Subcutaneous abdominal adipose tissue (tissue), 5 donors: Measurements from ENCODE around the gene PLEKHG4B.
"Not testable (repeated sequence)": the region's sequence is repeated elsewhere in the genome, so short reads cannot be mapped to it uniquely, and the experiment has no call there.

Experiments
- H3K27ac ChIP-seq: one replicate; pipeline ENCODE4 v1.7.0; 2013; ENCODE audit warnings: low read depth, mild to moderate bottlenecking, inconsistent platforms, low read length, moderate library complexity
- H3K27me3 ChIP-seq, 5 donors: one replicate each; pipeline ENCODE4 v1.7.0; 2013; ENCODE audit warnings: low read length in 5 of 5, inconsistent platforms in 1 of 5; ENCODE audit not compliant: control insufficient read depth in 5 of 5, insufficient read depth in 4 of 5
- H3K36me3 ChIP-seq, 5 donors: one replicate each; pipeline ENCODE4 v1.7.0; 2013; ENCODE audit warnings: low read length in 5 of 5; ENCODE audit not compliant: control insufficient read depth in 5 of 5, insufficient read depth in 5 of 5
- H3K4me1 ChIP-seq, 5 donors: one replicate each; pipeline ENCODE4 v1.7.0; 2013; ENCODE audit warnings: low read length in 5 of 5, mild to moderate bottlenecking in 3 of 5, moderate library complexity in 1 of 5; ENCODE audit not compliant: control insufficient read depth in 5 of 5, insufficient read depth in 5 of 5
- H3K4me3 ChIP-seq, 5 donors: one replicate each; pipeline ENCODE4 v1.7.0; 2013; ENCODE audit warnings: low read length in 5 of 5, low read depth in 1 of 5
- H3K9ac ChIP-seq, 5 donors: one replicate each; pipeline ENCODE4 v1.7.0; 2013; ENCODE audit warnings: low read length in 5 of 5, mild to moderate bottlenecking in 4 of 5, moderate library complexity in 3 of 5
- H3K9me3 ChIP-seq, 5 donors: one replicate each; pipeline ENCODE4 v1.7.0; 2013; ENCODE audit warnings: low read length in 5 of 5; ENCODE audit not compliant: control insufficient read depth in 5 of 5
- donor health status: healthy.
- donor health status: healthy.
- donor health status: healthy.
- donor health status: healthy.
- donor health status: healthy.

PLEKHG4B gene

DNA sequence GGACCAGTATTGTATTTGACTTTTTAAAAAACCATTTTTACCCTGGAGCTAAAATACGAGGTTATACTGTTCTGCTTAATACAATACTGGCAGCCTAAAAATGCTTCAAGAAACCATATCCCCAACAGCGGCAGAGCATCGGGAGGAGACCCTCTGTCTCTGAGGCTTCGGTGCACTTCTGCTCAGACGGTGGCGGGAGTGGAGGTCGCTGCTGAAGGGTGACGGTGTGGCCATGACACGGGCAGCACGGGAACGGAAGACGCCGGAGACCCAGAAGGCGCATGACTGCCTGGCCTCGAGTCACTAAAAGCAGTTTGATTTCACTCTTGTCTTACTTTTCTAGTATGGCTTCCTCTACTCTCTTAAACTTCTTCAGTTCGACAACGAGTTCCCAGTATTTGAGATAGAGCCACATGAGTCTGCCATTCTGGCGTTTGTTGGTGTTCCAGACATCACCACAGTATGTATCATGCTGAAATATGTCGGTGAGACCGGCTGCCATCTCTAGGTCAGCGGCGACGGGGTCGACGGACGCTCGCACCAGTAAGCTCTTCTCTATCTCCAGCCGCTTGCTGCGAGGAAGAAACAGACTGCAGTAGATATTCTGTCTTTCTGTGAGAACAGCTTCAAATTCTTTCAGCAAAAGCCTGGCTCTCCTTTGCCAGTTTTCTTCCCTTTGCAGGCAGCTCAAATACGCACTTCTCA is 113.2 kb downstream of the PLEKHG4B start:
- Histone ChIP-seq H3K36me3 (peaks cover 5 to 35% (median 33%) of the 10 kb centered on the region in 5 donors), H3K4me3 (no peak overlapping the region), H3K27me3 (no peaks in the 10 kb centered on the region), H3K4me1 (peaks cover 0 to 13% (median 7%) of the 10 kb centered on the region in 5 donors), H3K27ac (no peak overlapping the region), H3K9ac (no peak overlapping the region), H3K9me3 (no peaks in the 10 kb centered on the region)

DNA sequence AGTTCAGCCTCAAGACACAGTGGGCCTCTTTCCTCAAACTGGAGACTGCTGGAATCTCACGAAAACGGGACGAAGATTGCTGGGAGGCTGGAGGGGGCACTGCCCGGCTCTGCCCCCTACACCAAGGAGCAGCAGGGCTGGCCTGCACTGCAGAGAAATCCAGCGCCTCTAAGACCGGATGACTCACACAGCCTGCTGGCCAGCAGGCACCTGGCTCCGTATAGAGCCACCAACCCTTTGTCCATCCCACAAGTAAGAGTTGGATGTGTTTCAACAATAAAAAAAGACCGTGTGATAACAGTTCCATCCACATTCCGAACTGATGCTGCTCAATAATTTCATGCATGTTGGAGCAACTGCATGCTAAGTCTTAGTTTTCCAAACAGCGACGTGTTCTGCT is 114.4 kb downstream of the PLEKHG4B start:
- Histone ChIP-seq H3K36me3 (peaks cover 5 to 35% (median 33%) of the 10 kb centered on the region in 5 donors), H3K4me1 (peaks cover 0 to 13% (median 7%) of the 10 kb centered on the region in 5 donors), H3K9ac (no peak overlapping the region), H3K27ac (no peak overlapping the region), H3K27me3 (no peaks in the 10 kb centered on the region), H3K4me3 (no peak overlapping the region), H3K9me3 (no peaks in the 10 kb centered on the region)

DNA sequence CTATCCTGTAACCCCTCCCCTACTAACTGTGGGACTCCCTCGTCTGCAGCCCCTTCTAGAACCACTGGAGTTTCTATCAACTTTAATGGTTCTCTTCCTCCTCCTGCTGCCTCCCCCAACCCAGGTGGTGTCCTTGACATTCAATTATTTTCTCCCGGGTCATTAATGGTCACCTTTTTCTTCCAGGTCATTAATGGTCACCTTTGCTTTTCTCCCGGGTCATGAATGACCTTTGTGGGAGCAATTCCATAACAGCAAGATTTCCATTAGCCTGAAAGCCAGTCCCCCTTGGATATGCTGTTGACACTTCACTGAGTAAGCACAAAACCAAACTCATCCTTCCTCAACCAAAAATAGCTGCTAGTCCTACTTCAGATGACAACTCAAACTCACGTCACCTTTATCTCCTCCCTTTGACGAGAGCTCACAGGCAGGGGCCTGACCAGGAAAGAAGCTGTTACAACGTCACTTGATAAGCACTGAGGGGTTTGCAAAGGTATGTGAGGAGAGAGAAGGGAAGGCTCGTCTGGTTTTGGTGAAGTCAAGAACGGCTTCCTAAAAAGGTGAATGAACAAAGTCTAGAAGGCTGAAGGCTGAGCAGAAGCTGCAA is 115.1 kb downstream of the PLEKHG4B start:
- H3K9me3 ChIP-seq: no peaks in the 10 kb centered on the region
- H3K4me1 ChIP-seq: peaks cover 0 to 13% (median 7%) of the 10 kb centered on the region in 5 donors
- no peak overlapping the region for H3K27ac ChIP-seq
- no peak overlapping the region for H3K9ac ChIP-seq
- no peaks in the 10 kb centered on the region for H3K27me3 ChIP-seq
- H3K4me3 ChIP-seq: no peak overlapping the region
- H3K36me3 ChIP-seq: peaks cover 5 to 35% (median 33%) of the 10 kb centered on the region in 5 donors

DNA sequence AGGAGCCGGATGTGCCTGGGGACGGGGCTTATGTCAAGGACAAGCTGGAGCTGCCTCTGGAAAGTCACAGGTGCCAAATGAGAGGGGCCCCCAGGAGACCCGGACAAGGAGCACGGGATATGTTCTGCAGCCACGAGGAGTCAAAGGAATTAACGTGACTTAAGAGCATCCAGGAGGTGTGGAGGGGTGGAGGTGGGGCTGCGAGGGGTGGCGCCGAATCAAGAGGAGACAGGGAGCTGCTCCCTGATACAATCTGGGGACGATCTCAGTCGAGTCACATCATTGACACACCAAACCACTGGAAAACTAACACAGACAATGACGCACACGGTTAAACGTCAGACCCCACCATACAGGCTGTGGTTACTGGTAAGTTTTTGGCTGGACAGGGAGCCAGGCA is 115.6 kb downstream of the PLEKHG4B start:
- Histone ChIP-seq H3K4me1 (peaks cover 0 to 13% (median 7%) of the 10 kb centered on the region in 5 donors), H3K9ac (no peak overlapping the region), H3K27me3 (no peaks in the 10 kb centered on the region), H3K36me3 (peaks cover 5 to 35% (median 33%) of the 10 kb centered on the region in 5 donors), H3K4me3 (no peak overlapping the region), H3K27ac (no peak overlapping the region), H3K9me3 (no peaks in the 10 kb centered on the region)

DNA sequence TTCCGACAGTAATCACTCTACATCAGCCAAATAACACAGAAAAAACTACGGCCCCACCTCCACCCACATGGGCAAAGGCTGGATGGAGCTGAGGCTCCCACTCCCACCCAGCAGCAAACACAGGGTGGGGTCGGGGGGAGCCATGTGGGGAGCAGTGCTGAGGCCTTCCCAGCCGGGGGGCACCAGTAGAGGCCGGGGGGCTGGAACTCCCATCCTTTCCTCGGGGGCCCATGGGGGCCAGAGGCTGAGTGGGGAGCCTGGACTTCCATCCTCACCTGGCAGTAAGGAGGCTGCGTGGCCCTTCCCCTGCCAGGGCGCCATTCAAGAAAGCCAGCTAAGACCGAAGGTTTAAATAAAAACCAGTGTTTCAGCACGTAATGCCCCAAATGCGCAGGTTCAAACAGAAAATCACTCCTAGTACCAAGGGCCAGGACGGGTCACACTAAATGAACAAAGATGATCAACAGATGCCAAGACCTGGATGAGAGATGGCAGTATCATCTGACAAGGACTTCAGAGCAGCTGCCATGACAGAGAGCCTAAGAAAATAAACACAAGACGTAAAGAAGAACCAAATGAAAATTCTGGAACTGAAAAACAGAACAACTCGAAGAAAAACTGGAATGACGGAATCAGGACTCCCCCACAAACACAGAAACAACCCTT is 116.6 kb downstream of the PLEKHG4B start:
- H3K9me3 ChIP-seq: no peaks in the 10 kb centered on the region
- no peak overlapping the region for H3K27ac ChIP-seq
- no peak overlapping the region for H3K4me3 ChIP-seq
- H3K27me3 ChIP-seq: no peaks in the 10 kb centered on the region
- no peak overlapping the region for H3K9ac ChIP-seq
- peaks cover 5 to 33% (median 28%) of the 10 kb centered on the region in 5 donors for H3K36me3 ChIP-seq
- H3K4me1 ChIP-seq: peaks cover 0 to 13% (median 7%) of the 10 kb centered on the region in 5 donors

DNA sequence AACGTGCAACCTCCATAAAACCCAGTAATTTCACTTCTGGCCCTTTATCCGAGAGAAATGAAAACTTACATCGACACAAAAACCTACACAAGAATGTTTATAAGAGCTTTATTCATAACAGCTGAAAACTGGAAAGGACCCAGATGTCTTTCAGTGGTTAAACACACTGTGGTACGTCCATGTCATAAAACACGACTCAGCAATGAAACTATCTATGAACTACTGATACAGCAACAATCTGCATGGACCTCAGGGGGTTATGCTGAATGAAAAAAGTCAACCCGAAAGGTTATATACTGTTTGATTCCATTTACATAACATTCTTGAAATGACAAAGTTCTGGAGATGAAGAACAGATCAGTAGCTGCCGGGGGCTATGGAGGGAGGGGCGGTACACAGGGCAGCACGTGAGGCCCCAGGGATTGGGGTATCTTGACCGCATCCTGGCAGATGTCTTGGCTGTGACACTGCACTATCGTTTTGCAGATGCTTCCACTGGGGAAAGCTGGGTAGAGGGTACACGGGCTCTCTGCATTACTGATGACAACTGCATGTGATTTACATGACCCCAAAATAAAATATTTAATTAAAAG is 121.9 kb downstream of the PLEKHG4B start:
- H3K4me3 ChIP-seq: no peak overlapping the region
- H3K27me3 ChIP-seq: no peaks in the 10 kb centered on the region
- H3K9ac ChIP-seq: no peak overlapping the region
- H3K9me3 ChIP-seq: no peaks in the 10 kb centered on the region
- H3K4me1 ChIP-seq: peaks cover 0 to 9% (median 5%) of the 10 kb centered on the region in 5 donors
- H3K36me3 ChIP-seq: peaks cover 0 to 13% (median 8%) of the 10 kb centered on the region in 5 donors
- H3K27ac ChIP-seq: no peak overlapping the region

DNA sequence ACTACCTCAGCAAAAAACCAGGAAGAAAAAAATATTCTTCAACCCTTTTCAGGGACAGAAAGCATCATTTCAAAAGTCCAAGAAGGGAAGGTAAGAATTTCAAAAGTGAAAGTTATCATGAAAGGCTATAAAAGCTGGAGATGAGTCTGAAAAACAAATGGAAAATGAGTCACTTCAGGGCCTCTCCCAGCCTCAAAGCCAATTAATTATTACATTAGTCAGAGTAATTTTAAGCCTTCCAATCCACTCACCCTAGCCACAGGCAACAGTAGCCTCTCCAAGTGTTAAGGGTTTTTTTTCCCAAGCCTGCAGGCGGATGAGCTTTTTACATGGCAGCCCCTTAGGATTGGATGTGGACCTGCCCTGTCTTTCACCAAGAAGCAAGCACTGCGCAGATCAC is 123.3 kb downstream of the PLEKHG4B start:
- Histone ChIP-seq H3K4me1 (peaks cover 2 to 23% (median 16%) of the 10 kb centered on the region in 5 donors), H3K36me3 (peaks cover 0 to 13% (median 8%) of the 10 kb centered on the region in 5 donors)
- not testable (repeated sequence) for H3K27me3 ChIP-seq, H3K9ac ChIP-seq, H3K27ac ChIP-seq, H3K9me3 ChIP-seq, H3K4me3 ChIP-seq

DNA sequence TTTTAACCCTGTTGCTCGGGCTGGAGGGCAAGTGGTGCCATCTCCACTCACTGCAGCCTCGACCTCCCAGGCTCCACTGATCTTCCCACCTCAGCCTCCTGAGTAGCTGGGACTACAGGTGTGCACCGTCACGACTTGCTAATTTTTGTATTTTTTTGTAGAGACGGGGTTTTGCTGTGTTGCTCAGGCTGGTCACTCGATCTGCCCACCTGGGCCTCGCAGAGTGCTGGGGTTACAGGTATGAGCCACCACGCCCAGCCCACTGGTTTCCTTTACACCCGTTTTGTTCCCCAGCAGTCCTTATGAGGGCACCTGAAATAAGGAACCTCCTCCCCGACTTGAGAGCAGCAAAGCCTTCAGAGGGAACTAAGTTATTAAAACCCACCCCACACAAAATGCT is 124.1 kb downstream of the PLEKHG4B start:
- peaks cover 0 to 13% (median 8%) of the 10 kb centered on the region in 5 donors for H3K36me3 ChIP-seq
- not testable (repeated sequence) for H3K4me3 ChIP-seq, H3K27me3 ChIP-seq, H3K9ac ChIP-seq, H3K9me3 ChIP-seq, H3K27ac ChIP-seq
- H3K4me1 ChIP-seq: peaks cover 2 to 28% (median 22%) of the 10 kb centered on the region in 5 donors

DNA sequence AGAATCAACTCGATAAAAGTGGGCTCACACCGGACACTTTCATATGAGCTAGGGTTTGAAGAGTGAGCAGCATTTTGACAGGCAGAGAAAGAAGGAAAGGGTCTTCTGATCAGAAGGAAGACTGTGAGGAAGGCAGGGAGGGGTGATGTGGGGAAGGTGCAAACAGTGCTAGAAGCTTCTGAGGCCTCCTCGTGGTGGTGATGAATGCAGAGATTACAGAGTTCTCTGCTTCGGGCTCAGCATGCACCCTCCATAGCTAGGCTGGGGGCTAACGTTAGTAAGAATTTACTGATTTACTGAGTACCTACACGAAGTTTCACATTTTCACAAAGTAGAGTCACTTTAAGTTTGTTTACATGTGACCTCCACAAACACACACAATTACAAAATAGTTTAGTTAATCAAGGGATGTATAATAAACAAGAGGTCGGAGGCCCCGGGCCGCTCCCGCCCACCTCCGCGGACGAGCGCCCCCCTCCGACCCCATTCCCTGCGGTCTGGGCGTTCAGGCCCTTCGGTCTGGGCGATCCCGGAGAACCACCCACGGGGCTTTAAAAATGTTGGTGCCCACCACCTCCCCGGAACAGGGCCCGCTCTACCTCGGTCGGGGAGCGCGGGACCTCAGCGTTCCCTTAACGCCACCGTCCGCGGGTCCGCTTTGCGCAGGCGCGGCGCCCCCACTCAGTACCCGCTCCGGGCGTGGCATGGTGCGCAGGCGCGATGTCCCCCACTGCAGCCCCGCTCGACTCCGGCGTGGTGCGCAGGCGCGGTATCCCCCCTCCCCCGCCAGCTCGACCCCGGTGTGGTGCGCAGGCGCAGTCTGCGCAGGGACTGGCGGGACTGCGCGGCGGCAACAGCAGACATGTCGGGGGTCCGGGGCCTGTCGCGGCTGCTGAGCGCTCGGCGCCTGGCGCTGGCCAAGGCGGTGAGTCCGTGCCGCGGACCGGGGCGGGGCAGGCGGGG is 125.8 kb downstream of the PLEKHG4B start, which contains the start of the genes CCDC127 and SDHA:
TSS of gene CCDC127 (minus strand) at position 660 of the 963 bp plus-strand sequence. CDS start 1,304 bp downstream, outside the sequence.
TSS of gene SDHA (plus strand) at position 827 of the 963 bp plus-strand sequence. CDS start at position 863, 36 bp downstream.
- H3K9ac ChIP-seq: peak within 1 kb of the TSS; percentile 63 to 98 (median 95)
- H3K4me3 ChIP-seq: peak within 1 kb of the TSS; percentile 77 to 91 (median 88)
- not testable (repeated sequence) for H3K9me3 ChIP-seq, H3K27me3 ChIP-seq
- peaks cover 2 to 34% (median 28%) of the 10 kb centered on the region in 5 donors for H3K4me1 ChIP-seq
- H3K27ac ChIP-seq: peak within 1 kb of the TSS; percentile 84
- H3K36me3 ChIP-seq: peaks cover 0 to 13% (median 8%) of the 10 kb centered on the region in 5 donors
